GM19452 (cell line): ENCODE data around the gene PLS1.
"Not testable (repeated sequence)": the region's sequence is repeated elsewhere in the genome, so short reads cannot be mapped to it uniquely, and the experiment has no call there.

Source experiments
- ATAC-seq: cut with Tn5 transposase; IDR thresholded peaks from one replicate; pipeline ENCODE4 v1.9.1; 2021; ENCODE audit not compliant: unreplicated experiment

Gene PLS1, protein sequence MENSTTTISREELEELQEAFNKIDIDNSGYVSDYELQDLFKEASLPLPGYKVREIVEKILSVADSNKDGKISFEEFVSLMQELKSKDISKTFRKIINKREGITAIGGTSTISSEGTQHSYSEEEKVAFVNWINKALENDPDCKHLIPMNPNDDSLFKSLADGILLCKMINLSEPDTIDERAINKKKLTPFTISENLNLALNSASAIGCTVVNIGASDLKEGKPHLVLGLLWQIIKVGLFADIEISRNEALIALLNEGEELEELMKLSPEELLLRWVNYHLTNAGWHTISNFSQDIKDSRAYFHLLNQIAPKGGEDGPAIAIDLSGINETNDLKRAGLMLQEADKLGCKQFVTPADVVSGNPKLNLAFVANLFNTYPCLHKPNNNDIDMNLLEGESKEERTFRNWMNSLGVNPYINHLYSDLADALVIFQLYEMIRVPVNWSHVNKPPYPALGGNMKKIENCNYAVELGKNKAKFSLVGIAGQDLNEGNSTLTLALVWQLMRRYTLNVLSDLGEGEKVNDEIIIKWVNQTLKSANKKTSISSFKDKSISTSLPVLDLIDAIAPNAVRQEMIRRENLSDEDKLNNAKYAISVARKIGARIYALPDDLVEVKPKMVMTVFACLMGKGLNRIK

DNA sequence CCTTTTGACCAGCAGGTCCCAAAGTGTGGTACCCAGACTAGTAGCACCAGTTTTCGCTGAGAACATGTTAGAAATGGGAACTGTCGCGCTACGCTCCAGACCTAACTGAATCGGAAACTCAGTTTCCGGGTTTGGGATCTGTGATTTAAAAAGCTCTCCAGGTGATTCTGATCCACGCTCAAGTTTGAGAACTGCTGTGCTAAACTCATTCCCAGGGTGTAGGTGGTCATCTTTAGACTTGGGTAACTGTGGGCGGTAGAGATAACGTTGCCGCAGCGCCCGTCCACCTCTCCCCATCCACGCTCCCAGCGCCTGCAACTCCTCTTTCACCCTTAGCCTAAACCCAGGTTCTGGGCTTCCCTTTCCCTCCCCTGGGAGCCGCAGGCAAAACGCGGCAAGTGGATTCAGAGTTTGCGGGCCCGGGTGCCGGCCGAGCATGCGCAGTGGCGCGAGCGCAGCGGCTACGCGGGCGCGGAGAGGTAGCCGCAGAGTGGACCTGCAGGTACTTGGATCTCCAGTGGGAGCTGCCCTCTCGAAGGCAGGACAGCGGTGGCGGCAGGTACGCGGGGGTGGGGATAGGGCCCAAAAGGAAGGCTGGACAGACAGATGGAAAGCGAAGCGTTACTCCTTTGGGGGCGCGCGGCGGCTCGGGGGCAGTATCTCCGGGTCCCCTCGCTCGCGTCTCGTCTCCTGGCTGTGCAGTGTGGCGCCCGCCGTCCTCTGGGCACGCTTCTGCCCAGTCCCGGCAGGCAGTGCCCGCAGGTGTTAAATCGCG is at the start of gene PLS1:
Gene PLS1 (plus strand): TSS at position 443 of the 775 bp plus-strand sequence. CDS start 67,845 bp downstream, outside the sequence.
- ATAC-seq = peak; percentile 86

DNA sequence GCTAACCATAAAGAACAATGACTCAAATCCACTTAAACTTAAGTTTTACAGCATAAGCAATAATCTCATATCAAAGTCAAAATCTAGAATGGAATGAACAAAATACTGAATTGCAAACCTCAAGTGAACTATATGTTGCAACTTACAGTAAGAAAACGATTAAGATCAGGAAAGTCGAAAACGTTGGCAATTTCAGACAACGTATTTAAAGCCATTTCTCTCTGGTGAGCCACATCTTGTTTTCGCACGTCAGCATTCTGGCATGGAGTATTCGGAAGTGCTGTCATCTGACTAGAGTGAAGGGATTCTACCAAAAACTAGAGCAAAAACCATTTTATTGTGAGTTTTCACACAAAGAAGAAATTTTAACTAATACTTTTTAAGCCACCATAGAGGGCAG is 46.2 kb upstream of the PLS1 start:
- ATAC-seq = no peak

DNA sequence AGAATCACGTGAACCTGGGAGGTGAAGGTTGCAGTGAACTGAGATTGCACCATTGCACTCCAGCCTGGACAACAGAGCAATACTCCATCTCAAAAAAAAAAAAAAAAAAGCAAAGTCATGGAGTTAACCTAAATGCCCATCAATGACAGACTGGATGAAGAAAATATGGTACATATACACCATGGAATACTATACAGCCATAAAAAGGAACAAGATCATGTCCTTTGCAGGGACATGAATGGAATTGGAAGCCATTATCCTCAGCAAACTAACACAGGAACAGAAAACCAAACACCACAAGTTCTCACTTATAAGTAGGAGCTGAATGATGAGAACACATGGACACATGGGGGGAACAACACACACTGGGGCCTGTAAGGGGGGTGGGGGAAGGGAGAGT is 43.6 kb upstream of the PLS1 start:
- not testable (repeated sequence) for ATAC-seq

DNA sequence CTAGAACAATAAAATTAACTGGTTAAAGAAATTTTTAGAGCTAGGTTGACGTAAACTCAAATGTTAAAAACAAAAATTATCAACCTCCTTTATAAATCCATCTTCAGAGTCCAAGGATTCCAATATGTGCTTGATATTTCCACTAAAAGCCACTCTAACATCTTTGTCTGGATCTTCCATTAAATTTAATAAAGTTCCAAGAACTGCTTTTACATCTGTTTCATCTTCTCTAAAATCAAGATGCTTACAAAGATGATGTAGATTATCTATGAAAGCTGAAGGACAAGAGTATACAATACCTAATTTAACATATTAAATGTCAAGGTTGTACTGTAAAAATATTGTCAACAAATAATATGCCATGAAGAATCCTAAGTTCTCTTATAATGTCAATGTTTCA is 42.5 kb upstream of the PLS1 start:
- ATAC-seq = no peak

DNA sequence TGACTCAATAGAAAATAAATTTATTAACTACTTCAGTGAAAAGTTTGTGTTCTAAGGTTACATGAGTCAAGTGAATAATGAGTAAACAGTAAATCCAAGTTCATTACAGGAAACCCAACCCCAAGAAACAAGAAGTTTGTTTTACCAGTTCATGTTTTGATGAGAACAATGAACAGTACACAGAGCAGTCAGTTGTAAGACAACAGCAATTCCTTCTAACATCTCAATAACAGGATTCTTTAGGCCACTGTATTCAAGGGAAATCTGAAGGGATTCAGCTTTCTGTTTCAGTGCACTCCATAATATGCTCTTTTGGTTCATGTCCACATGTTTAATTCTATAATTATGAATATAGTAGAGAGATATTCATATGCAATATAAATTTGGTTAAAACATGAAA is 36.1 kb upstream of the PLS1 start:
- ATAC-seq = no peak

DNA sequence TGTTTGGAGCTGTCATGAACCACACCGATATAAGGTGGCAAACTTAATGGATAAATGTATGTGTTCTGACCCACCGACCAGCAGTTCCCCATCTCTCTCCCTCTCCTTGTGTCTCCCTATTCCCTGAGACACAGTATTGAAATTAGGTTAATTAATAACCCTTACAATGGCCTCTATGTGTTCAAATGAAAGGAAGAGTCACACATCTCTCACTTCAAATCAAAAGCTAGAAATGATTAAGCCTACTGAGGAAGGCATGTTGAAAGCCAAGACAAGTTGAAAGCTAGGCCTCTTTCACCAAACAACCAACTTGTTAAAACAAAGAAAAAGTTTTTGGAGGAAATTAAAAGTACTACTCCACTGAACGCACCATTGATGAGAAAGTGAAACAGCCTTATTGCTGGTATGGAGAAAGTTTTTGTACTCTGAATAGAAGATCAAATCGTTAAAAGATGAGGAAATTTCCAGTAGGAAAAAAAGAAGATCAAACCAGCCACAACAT is 32.6 kb upstream of the PLS1 start:
- no peak for ATAC-seq

DNA sequence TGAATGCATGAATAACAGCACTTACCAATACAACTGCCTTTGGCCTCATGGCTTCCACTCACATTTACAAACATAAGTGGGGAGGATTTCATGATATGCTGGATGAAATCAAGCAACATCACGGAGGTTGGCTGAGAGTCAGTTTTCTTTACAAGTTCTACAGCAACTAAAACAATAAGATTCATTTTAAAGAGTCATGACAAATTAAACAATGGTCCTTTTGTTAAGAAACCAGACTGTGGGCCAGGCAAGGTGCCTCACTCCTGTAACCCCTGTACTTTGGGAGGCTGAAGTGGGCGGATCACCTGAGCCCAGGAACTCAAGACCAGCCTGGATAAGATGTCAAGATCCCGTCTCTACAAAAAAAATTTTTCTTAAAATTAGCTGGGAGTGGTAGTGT is 30.1 kb upstream of the PLS1 start:
- ATAC-seq = no peak

DNA sequence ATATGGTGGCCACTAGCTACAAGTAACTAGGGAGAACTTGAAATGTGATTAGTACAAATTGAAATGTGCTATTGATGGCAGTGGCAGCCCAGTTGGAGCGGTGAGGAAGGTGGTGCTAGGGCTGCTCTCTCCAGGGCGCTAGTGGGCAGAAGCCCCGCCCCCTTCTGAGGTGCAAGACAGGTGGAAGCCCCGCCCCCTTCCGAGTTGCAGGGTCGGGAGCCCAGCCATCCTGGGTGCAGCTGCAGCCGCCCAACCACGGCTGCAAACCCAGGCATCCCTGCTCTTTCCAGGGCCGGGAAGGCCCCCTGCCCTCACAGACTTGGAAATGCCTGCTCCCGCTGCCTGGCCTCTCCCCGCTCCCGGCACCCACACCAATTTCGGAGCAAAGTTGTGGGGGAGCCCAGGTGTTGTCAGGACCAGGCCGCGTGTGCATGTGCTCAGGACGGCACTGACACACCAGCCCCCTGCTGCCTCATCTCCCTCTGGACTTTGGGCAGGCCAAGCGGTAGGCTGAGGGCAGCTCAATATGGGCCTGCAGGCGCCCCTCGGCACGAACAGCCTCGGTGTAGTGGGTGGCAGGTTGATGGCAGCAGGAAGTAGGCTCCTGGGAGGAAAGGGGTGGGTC is 27.7 kb upstream of the PLS1 start:
- ATAC-seq = no peak

DNA sequence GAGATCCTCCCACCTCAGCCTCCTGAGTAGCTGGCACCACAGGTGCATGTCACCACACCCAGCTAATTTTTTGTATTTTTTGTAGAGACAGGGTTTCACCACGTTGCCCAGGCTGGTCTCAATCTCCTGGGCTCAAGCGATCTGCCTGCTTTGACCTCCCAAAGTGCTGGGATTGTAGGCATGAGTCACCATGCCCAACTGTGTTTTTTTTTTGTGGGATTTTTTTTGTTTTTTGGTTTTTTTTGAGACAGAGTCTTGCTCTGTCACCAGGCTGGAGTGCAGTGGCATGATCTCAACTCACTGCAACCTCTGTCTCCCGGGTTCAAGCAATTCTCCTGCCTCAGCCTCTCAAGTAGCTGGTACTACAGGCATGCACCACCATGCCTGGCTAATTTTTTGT is 26.8 kb upstream of the PLS1 start:
- ATAC-seq = not testable (repeated sequence)

DNA sequence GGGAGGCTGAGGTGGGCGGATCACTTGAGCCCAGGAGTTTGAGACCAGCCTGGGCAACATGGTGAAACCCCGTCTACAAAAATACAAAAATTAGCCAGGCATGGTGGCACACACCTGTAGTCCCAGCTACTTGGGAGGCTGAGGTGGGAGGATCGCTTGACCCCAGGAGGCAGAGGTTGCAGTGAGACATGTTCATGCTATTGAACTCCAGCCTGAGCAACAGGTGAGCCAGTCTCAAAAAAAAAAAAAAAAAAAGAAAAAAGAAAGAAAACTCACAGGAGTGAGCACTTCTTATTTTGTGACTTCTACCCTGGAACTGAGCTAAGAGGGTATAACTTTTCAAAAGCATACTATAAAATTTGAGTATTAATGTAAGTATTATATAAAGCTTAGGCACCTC is 22.0 kb upstream of the PLS1 start:
- ATAC-seq = not testable (repeated sequence)

DNA sequence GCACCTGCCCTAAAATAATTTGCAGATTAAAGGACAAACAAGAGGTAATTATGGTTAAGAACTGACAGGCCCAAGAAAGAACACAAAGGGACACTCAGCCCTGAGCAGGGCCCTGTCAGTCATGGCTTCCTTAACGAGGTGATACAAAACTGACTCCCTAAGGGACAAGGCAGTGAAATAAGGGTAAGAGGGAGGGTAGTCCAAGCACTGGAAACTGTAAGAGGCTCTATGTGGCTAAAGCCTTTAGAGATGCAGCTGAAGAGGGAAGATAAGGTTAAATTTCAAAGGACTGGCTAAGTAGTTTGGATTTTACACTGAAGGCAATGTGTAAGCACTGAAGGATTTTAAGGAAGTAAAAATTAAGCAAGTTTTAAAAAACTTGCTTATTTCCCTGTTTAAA is 21.5 kb upstream of the PLS1 start:
- ATAC-seq = no peak

DNA sequence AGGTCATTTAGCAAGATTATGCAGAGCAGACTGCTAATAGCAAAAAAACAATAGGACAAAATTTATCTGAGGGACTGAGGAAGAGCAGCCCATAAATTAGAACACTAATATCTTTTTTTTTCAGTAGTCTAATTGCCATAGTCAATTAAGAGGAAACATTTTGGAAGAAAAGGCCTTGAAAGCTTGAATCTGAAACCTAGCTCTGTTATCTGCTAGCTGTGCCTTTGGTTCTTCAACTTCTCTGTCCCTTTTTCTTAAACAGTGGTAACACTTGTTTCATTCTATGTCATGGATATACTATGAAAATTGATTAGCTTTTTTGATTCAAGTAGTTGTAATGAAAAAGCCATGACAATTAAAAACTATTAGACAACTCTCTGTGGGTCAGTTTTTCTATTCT is 19.4 kb upstream of the PLS1 start:
- ATAC-seq = no peak

DNA sequence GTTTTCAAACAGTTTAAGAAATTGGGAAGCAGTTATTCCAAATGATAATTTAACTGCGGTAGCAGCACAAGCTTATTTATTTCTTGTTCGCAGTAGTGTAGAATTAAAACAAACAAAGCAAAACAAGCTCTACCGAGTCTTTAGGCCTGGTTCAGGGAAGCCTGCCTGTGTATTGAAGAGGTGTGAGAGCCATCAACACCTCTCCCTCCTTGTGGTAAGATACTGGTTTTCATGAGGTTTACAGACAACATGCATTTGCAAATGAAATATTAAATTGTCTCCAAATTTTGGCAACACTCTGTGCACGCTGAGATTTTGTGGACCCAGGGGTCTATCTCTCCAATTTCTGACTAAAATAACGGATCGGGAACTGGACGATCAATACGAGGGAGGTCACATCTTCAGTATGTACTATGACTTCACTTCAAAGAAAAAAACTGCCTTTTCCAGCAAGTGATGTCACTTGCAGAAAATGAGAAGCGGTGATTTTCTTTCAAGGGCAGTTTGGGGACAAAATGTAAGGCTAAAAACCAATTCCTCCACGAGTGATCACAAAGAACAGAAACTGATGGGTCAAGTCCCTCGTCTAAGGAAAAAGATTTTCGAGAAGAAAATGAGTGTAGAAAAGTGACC is 18.4 kb upstream of the PLS1 start:
- ATAC-seq = no peak

DNA sequence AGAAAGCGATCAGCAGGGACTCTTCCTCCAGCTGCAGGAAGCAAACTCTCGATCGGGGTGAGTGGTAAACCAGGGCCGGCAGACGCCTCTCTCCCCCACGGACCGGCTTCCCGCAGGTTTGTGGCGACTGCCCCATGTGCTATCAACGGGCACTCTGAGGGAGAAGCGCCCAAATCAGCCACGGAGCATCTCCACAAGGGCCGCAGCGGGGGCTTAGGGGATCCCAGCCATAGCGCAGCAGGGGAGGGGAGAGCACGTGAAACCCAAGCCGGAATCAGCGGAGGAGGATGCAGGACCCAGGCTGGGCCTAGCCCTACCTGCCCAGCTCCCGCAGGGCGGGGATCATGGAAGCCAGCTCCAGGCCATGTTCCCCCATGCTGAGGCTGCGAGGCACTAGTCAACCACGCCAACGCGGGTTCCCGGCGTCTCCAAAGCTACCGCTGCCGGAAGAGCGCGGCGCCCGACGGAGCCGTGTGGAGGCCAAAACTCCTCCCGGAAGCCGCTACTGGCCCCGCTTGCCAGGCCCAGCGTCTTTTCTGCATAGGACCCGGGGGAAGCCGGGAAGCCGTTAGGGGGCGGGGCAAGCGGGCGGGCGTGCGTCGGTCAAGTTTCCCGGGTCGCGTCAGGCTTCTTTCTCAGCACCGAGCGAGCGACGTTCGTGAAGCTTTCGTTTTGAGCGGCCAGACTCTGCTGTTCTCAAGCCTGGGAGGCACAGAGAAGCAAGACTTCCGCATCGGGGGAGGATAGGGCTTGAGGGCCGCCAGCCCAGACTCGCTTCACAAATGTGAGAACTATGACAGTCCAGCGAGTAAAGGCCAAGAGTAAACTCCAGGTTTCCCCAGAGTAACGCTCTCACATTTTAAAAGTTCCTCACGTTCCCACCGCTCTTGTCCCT is 17.6 kb upstream of the PLS1 start, which contains the start of gene ATR:
Gene ATR (minus strand): TSS at position 405 of the 895 bp plus-strand sequence. CDS start 29 bp downstream, at position 376.
- ATAC-seq = peak; percentile 96

DNA sequence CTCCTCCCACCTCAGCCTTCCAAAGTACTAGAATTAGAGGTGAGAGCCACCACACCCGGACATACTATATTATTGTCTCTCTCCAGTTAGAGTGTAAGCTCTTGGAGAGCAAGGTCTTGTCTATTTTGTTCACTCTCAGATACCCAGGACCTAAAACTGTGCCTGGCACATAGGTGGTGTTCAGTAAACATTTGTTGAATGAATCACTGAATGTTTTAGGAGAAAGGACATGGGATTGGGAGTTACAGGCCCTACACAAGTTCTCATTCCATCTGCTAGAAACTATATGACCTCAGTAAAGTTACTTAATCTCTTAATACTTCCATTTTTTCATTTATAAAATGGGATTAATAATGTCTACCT is 16.2 kb upstream of the PLS1 start:
- ATAC-seq = no peak

DNA sequence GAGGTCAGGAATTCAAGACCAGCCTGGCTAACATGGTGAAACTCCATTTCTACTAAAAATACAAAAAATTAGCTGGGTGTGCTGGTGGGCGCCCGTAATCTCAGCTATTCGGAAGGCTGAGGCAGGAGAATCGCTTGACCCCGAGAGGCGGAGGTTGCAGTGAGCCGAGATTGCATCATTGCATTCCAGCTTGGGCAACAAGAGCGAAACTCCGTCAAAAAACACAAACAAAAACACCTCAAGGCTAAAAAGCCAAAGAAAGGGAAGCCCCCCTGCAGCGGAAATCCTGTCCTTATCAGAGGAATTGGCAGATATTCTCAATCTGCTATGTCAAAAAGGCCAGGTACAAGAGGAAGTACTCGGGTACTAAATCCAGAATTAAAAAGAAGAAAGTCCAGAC is 15.1 kb upstream of the PLS1 start:
- ATAC-seq = not testable (repeated sequence)

DNA sequence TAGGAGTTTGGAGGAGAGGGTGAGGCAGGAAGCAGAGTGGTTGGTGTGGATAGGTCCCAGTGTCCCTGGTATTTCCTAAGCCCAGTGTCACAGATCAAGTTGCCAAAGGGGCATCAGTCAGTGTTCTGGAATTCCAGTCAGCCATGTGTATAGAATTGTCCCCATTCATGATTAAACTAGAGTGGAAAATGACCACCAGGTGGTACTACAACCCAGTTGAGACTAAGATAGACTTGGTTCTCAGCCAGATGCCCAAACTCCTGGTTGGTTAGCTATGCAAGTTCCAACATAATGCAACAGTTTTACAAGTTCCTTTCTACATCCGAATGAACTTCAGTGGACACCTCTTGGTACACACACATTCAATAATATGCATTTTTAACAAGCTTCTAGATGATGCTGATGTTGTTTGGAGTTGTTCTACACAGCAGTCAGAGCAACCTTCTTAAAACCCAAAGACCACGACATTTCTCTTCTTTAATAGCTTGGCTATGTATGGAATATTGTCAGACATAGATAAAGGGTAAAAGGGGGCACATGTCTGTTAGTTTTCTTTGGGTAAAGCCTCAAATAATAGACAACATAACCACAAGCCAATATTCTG is 9.3 kb upstream of the PLS1 start:
- ATAC-seq = peak; percentile 61

DNA sequence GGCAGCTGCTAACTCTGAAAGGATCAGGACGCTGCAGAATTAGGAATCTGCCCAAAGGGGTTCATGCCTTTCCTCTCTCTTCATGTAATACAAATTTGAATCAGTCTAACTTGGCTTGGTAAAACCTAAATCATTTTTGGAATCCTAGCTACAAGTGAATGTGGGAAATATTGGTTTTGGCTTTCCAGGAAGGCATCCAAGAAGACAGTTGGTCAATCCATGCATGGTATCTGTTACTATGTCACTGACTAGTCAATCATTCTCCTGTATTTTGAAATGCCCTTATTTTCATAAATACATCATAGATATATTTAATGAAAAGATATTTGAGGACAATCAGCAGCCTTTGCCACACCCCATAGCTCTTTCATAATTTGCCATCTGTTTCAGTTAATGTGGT is 7.5 kb upstream of the PLS1 start:
- ATAC-seq = no peak

DNA sequence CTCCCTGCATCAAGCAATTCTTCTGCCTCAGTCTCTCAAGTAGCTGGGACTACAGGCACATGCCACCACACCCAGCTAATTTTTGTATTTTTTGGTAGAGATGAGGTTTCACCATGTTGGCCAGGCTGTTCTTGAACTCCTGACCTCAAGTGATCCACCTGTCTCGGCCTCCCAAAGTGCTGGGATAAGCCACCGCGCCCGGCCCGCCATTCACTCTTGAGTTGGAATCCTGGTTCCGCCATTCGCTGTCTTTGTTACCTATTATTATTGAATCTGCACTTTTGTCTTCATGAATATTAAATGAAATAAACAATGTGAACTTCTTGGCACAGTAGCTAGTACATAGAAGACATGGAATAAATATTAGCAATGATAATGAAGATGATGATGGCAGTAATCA is 3.9 kb upstream of the PLS1 start:
- not testable (repeated sequence) for ATAC-seq
